Type B pancreatic cell (in vitro differentiated cells): ENCODE measurements around the gene CTSL. TPM values are rescaled to one million over a fixed set of nuclear protein-coding genes. Genes with fewer than 3 reads are reported as not detected.

Experiments
- DNase-seq: peaks from one replicate; pipeline ENCODE4 v3.0.0; 2021; ENCODE audit warnings: mixed read lengths; ENCODE audit not compliant: unreplicated experiment; ENCODE audit errors: extremely low spot score
- H3K27ac Mint-ChIP-seq: 2 replicates; pipeline ENCODE4 v1.8.0; 2021; ENCODE audit warnings: mild to moderate bottlenecking, mixed read lengths
- H3K27me3 Mint-ChIP-seq: 2 replicates; pipeline ENCODE4 v1.8.0; 2021; ENCODE audit warnings: mixed read lengths
- H3K36me3 Mint-ChIP-seq: 2 replicates; pipeline ENCODE4 v1.8.0; 2021; ENCODE audit warnings: mixed read lengths
- H3K4me1 Mint-ChIP-seq: one replicate; pipeline ENCODE4 v1.8.0; 2021; ENCODE audit warnings: mixed read lengths; ENCODE audit not compliant: unreplicated experiment
- H3K4me3 Mint-ChIP-seq: 2 replicates; pipeline ENCODE4 v1.8.0; 2021; ENCODE audit warnings: mild to moderate bottlenecking, mixed read lengths
- H3K9me3 Mint-ChIP-seq: 2 replicates; pipeline ENCODE4 v1.8.0; 2021; ENCODE audit warnings: mixed read lengths
- CTCF ChIP-seq: fragments of 200-600 bp; sonication (generic); conservative IDR thresholded peaks from 2 replicates; pipeline ENCODE4 v1.5.0; 2021; ENCODE audit warnings: antibody characterized with exemption, mild to moderate bottlenecking
- total RNA-seq: library from RNA; stranded (reverse); gene quantifications from 2 replicates; pipeline ENCODE4 v1.2.1, GENCODE V29; 2021; ENCODE audit warnings: low replicate concordance

Gene CTSL
- total RNA-seq, 1 donor from 2014 or later: 85.7 TPM

GRCh38 chr9:87712801-87713277, 13.1 kb upstream of the CTSL start:
- peaks cover 26% of the 10 kb centered on the region for H3K4me1 Mint-ChIP-seq
- no peak for TF ChIP-seq CTCF
- peak overlapping the region; percentile 33 for H3K27ac Mint-ChIP-seq
- H3K36me3 Mint-ChIP-seq: peaks cover 15% of the 10 kb centered on the region
- no peak for DNase-seq
- H3K4me3 Mint-ChIP-seq: peak overlapping the region; percentile 12
- no peaks in the 10 kb centered on the region for H3K27me3 Mint-ChIP-seq
- no peaks in the 10 kb centered on the region for H3K9me3 Mint-ChIP-seq

- Mint-ChIP-seq H3K4me1 (peaks cover 26% of the 10 kb centered on the region), H3K27me3 (no peaks in the 10 kb centered on the region), H3K9me3 (no peaks in the 10 kb centered on the region), H3K27ac (no peak overlapping the region), H3K4me3 (no peak overlapping the region), H3K36me3 (peaks cover 11% of the 10 kb centered on the region)
- DNase-seq: no peak
- no peak for TF ChIP-seq CTCF
Observed at GRCh38 chr9:87713278-87713987, 12.5 kb upstream of the CTSL start.

GRCh38 chr9:87713988-87714330, 12.0 kb upstream of the CTSL start:
- peaks cover 6% of the 10 kb centered on the region for H3K36me3 Mint-ChIP-seq
- DNase-seq: no peak
- H3K9me3 Mint-ChIP-seq: no peaks in the 10 kb centered on the region
- no peak overlapping the region for H3K27ac Mint-ChIP-seq
- no peak overlapping the region for H3K4me3 Mint-ChIP-seq
- H3K27me3 Mint-ChIP-seq: no peaks in the 10 kb centered on the region
- H3K4me1 Mint-ChIP-seq: peaks cover 26% of the 10 kb centered on the region
- TF ChIP-seq CTCF: no peak

GRCh38 chr9:87714819-87715218, 11.1 kb upstream of the CTSL start:
- no peaks in the 10 kb centered on the region for H3K27me3 Mint-ChIP-seq
- H3K4me3 Mint-ChIP-seq: no peak overlapping the region
- H3K4me1 Mint-ChIP-seq: peaks cover 26% of the 10 kb centered on the region
- no peaks in the 10 kb centered on the region for H3K9me3 Mint-ChIP-seq
- no peak for DNase-seq
- peak overlapping the region; percentile 78 for H3K27ac Mint-ChIP-seq
- no peak for TF ChIP-seq CTCF
- peaks cover 5% of the 10 kb centered on the region for H3K36me3 Mint-ChIP-seq

- H3K4me1 Mint-ChIP-seq: peaks cover 26% of the 10 kb centered on the region
- peaks cover 5% of the 10 kb centered on the region for H3K36me3 Mint-ChIP-seq
- TF ChIP-seq CTCF: no peak
- H3K9me3 Mint-ChIP-seq: no peaks in the 10 kb centered on the region
- DNase-seq: no peak
- H3K27me3 Mint-ChIP-seq: no peaks in the 10 kb centered on the region
- peak overlapping the region; percentile 44 for H3K4me3 Mint-ChIP-seq
- peak overlapping the region; percentile 30 for H3K27ac Mint-ChIP-seq
Observed at GRCh38 chr9:87716141-87716540, 9.8 kb upstream of the CTSL start.
